ENCODE measurements around the gene ENDOV.
"Not testable (repeated sequence)": the region's sequence is repeated elsewhere in the genome, so short reads cannot be mapped to it uniquely, and the experiment has no call there.

- TF ChIP-seq POLR2AphosphoS5, CTCF, EP300, POLR2A (IDR thresholded peaks at IDR 0.05): not testable (repeated sequence)
Observed at GRCh38 chr17:80402102-80402501, 12.9 kb upstream of the ENDOV start.

Measured in stomach (tissue), 4 donors.